GM23338 (cell line): ENCODE data around the gene RIT2. TPM values are rescaled to one million over a fixed set of nuclear protein-coding genes. Genes with fewer than 3 reads are reported as not detected.

Experiments
- ATAC-seq: fragments of 200-7000 bp; cut with Tn5 transposase; 3 replicates; pipeline ENCODE4 v1.9.1; 2020
- DNase-seq: peaks from one replicate; pipeline ENCODE4 v3.0.0-alpha.2; 2015; ENCODE audit warnings: low spot score
- H2AFZ ChIP-seq: fragments of 200-600 bp; sonication (generic); 2 replicates; pipeline ENCODE4 v1.8.0; 2016; ENCODE audit warnings: antibody characterized with exemption, mild to moderate bottlenecking, moderate library complexity
- H3F3A ChIP-seq: fragments of 200-600 bp; sonication (generic); replicated peaks from 2 replicates; pipeline ENCODE4 v1.8.0; 2017; ENCODE audit warnings: antibody characterized with exemption, mixed run types, low read depth
- H3K27ac ChIP-seq: fragments of 200-600 bp; sonication (generic); 2 replicates; pipeline ENCODE4 v1.6.1; 2016; ENCODE audit warnings: low read depth
- H3K27me3 ChIP-seq: fragments of 200-600 bp; sonication (generic); 2 replicates; pipeline ENCODE4 v1.8.0; 2016; ENCODE audit warnings: mild to moderate bottlenecking, mixed run types, moderate library complexity; ENCODE audit not compliant: insufficient read depth
- H3K36me3 ChIP-seq: fragments of 200-600 bp; sonication (generic); 2 replicates; pipeline ENCODE4 v1.8.0; 2016; ENCODE audit warnings: mild to moderate bottlenecking; ENCODE audit not compliant: insufficient read depth
- H3K4me1 ChIP-seq: fragments of 200-600 bp; sonication (generic); 2 replicates; pipeline ENCODE4 v1.8.0; 2016; ENCODE audit warnings: mild to moderate bottlenecking, moderate library complexity; ENCODE audit not compliant: insufficient read depth
- H3K4me2 ChIP-seq: fragments of 200-600 bp; sonication (generic); 2 replicates; pipeline ENCODE4 v1.7.1; 2017; ENCODE audit warnings: mixed run types
- H3K4me3 ChIP-seq: fragments of 200-600 bp; sonication (generic); 2 replicates; pipeline ENCODE4 v1.6.1; 2016; ENCODE audit warnings: mixed run types
- H3K79me2 ChIP-seq: fragments of 200-600 bp; sonication (generic); replicated peaks from 2 replicates; pipeline ENCODE4 v1.8.0; 2017; ENCODE audit warnings: mild to moderate bottlenecking; ENCODE audit not compliant: insufficient read depth
- H3K9me2 ChIP-seq: fragments of 200-600 bp; sonication (generic); 2 replicates; pipeline ENCODE4 v1.8.0; 2017; ENCODE audit not compliant: insufficient read depth
- H4K20me1 ChIP-seq: fragments of 200-600 bp; sonication (generic); replicated peaks from 2 replicates; pipeline ENCODE4 v1.8.0; 2017; ENCODE audit warnings: mild to moderate bottlenecking; ENCODE audit not compliant: insufficient read depth
- H3K27ac Mint-ChIP-seq: 2 replicates; pipeline ENCODE4 v1.8.0; 2020; ENCODE audit warnings: inconsistent platforms, mild to moderate bottlenecking, moderate library complexity, mixed read lengths
- H3K27me3 Mint-ChIP-seq: 3 replicates; pipeline ENCODE4 v1.8.0; 2022; ENCODE audit warnings: low read depth, mild to moderate bottlenecking, moderate library complexity, mixed read lengths, inconsistent platforms; ENCODE audit not compliant: insufficient read depth, poor library complexity
- H3K36me3 Mint-ChIP-seq: 3 replicates; pipeline ENCODE4 v1.8.0; 2021; ENCODE audit warnings: low read depth, mild to moderate bottlenecking, inconsistent platforms, moderate library complexity, mixed read lengths
- H3K4me1 Mint-ChIP-seq: 3 replicates; pipeline ENCODE4 v1.8.0; 2020; ENCODE audit warnings: mild to moderate bottlenecking, inconsistent platforms, mixed read lengths
- H3K4me3 Mint-ChIP-seq: 3 replicates; pipeline ENCODE4 v1.8.0; 2021; ENCODE audit warnings: moderate library complexity, mild to moderate bottlenecking, inconsistent platforms, mixed read lengths
- H3K9me3 Mint-ChIP-seq: 3 replicates; pipeline ENCODE4 v1.8.0; 2020; ENCODE audit warnings: moderate library complexity, mild to moderate bottlenecking, inconsistent platforms, mixed read lengths
- CREB1 ChIP-seq: fragments of 250-450 bp; sonication (Bioruptor Pico); IDR thresholded peaks from 2 replicates; pipeline ENCODE4 v1.5.0; 2020; ENCODE audit warnings: low read depth, mild to moderate bottlenecking, moderate library complexity
- JUNB ChIP-seq: IDR thresholded peaks from one replicate; pipeline ENCODE4 v1.6.1; 2016; ENCODE audit warnings: antibody characterized with exemption; ENCODE audit not compliant: unreplicated experiment
- NANOG ChIP-seq: IDR thresholded peaks from 2 replicates; pipeline ENCODE4 v1.6.1; 2016; ENCODE audit warnings: antibody characterized with exemption, borderline replicate concordance
- POLR2AphosphoS5 ChIP-seq: IDR thresholded peaks from 2 replicates; pipeline ENCODE4 v1.6.1; 2016; ENCODE audit warnings: antibody characterized with exemption, low read depth
- REST ChIP-seq: IDR thresholded peaks from one replicate; pipeline ENCODE4 v1.6.1; 2018; ENCODE audit warnings: antibody characterized with exemption; ENCODE audit not compliant: unreplicated experiment
- STAT1 ChIP-seq: IDR thresholded peaks from one replicate; pipeline ENCODE4 v1.6.1; 2016; ENCODE audit warnings: antibody characterized with exemption; ENCODE audit not compliant: unreplicated experiment
- ZNF331 ChIP-seq: fragments of 250-450 bp; sonication (Bioruptor Pico); IDR thresholded peaks from 2 replicates; pipeline ENCODE4 v1.5.0; 2020; ENCODE audit warnings: low read depth, mild to moderate bottlenecking, moderate library complexity
- polyA plus RNA-seq: library from polyadenylated mRNA; unstranded; fragments of >200 nt; fragmentation: Nextera tagmentation; extraction: Ambion mirVana; gene quantifications from 2 replicates; pipeline ENCODE4 v1.2.1, GENCODE V29; 2016
- total RNA-seq: library from RNA; depleted of rRNA; stranded (reverse); fragments of >200 nt; shearing (Covaris generic); gene quantifications from 2 replicates; pipeline ENCODE4 v1.2.3, GENCODE V29; 2014
- TF ChIP-seq, protein P1 (sequence below): fragments of 250-450 bp; sonication (Bioruptor Pico); IDR thresholded peaks from 2 replicates; pipeline ENCODE4 v1.5.0; 2020; ENCODE audit warnings: mild to moderate bottlenecking, moderate library complexity
- TF ChIP-seq, protein P2 (sequence below): IDR thresholded peaks from 2 replicates; pipeline ENCODE4 v1.6.1; 2016; ENCODE audit warnings: antibody characterized with exemption

Gene RIT2
- total and polyA plus RNA-seq, 2 experiments from 2014 or later, result 1.9 to 8.8 TPM

DNA sequence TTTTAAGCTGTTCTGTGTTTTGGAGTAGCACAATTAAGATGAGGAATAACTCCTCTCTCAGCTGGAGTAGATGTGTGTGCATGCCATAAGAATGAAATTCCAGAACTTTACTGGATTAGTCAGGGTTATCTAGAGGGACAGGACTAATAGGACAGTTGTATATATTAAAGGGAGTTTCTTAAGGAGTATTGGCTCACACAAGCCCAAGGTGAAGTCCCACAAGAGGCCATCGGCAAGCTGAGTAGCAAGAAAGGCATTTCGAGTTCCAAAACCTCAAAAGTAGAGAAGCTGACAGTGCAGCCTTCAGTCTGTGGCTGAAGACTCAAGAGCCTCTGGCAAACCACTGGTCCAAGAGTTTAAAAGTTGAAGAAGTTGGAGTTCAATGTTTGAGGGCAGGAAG lies 113.7 kb downstream of the RIT2 start:
- no peak for DNase-seq
- H3K4me3 Mint-ChIP-seq, result no peak overlapping the region
- Histone ChIP-seq H3K27ac (no peak overlapping the region), H2AFZ (no peak overlapping the region), H3K4me2 (no peak overlapping the region), H3K79me2 (no peaks in the 10 kb centered on the region), H3K9me2 (0 out of 2 replicates have a peak, but pooled peaks cover 4% of the 10 kb centered on the region), H3K4me3 (no peak overlapping the region), H3K27me3 (no peaks in the 10 kb centered on the region), H3K4me1 (peaks cover 15% of the 10 kb centered on the region), H3F3A (no peaks in the 10 kb centered on the region), H3K36me3 (no peaks in the 10 kb centered on the region), H4K20me1 (no peaks in the 10 kb centered on the region)
- ATAC-seq, result no peak
- no peak overlapping the region for H3K27ac Mint-ChIP-seq
- H3K36me3 Mint-ChIP-seq, result no peaks in the 10 kb centered on the region
- H3K27me3 Mint-ChIP-seq, result no peaks in the 10 kb centered on the region
- TF ChIP-seq REST (no peak), STAT1 (no peak), NANOG (no peak)
- peaks cover 3% of the 10 kb centered on the region; the same call in 1 of the 3 replicates for H3K9me3 Mint-ChIP-seq
- H3K4me1 Mint-ChIP-seq, result peaks cover 25% of the 10 kb centered on the region

DNA sequence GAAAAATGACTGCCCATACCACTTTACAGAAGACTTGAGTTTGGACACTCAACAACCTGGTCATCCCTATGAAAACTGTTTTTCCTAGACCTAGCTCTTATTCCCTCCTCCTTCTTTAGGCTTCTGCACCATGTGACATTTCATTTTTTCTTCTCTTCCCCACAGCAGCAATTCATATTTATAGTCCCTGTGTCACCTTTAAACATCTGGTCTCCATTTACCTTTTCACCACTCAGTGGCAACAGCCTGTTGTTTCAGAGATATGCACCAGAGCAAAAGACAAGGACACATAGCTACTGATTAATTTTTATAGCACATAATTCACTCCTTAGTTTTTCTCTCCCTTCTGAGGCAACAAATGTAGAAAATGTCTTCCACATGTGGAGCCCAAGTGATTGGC lies 118.7 kb downstream of the RIT2 start:
- DNase-seq, result no peak
- Histone ChIP-seq H3K36me3 (no peaks in the 10 kb centered on the region), H3K4me2 (no peak overlapping the region), H2AFZ (peak overlapping the region; percentile 75), H3K4me1 (no peaks in the 10 kb centered on the region), H3K79me2 (no peaks in the 10 kb centered on the region), H3K4me3 (no peak overlapping the region), H4K20me1 (no peaks in the 10 kb centered on the region), H3K27me3 (no peaks in the 10 kb centered on the region), H3F3A (no peaks in the 10 kb centered on the region), H3K27ac (no peak overlapping the region), H3K9me2 (peaks cover 4% of the 10 kb centered on the region; the same call in 1 of the 2 replicates)
- H3K4me1 Mint-ChIP-seq, result peaks cover 6% of the 10 kb centered on the region; the same call in 2 of the 3 replicates
- no peaks in the 10 kb centered on the region for H3K27me3 Mint-ChIP-seq
- ATAC-seq, result no peak
- TF ChIP-seq CREB1 (CRISPR knock-in tag) (no peak), NANOG (no peak), POLR2AphosphoS5 (no peak), ZNF331 (no peak), JUNB (no peak)
- TF ChIP-seq, protein P1, sequence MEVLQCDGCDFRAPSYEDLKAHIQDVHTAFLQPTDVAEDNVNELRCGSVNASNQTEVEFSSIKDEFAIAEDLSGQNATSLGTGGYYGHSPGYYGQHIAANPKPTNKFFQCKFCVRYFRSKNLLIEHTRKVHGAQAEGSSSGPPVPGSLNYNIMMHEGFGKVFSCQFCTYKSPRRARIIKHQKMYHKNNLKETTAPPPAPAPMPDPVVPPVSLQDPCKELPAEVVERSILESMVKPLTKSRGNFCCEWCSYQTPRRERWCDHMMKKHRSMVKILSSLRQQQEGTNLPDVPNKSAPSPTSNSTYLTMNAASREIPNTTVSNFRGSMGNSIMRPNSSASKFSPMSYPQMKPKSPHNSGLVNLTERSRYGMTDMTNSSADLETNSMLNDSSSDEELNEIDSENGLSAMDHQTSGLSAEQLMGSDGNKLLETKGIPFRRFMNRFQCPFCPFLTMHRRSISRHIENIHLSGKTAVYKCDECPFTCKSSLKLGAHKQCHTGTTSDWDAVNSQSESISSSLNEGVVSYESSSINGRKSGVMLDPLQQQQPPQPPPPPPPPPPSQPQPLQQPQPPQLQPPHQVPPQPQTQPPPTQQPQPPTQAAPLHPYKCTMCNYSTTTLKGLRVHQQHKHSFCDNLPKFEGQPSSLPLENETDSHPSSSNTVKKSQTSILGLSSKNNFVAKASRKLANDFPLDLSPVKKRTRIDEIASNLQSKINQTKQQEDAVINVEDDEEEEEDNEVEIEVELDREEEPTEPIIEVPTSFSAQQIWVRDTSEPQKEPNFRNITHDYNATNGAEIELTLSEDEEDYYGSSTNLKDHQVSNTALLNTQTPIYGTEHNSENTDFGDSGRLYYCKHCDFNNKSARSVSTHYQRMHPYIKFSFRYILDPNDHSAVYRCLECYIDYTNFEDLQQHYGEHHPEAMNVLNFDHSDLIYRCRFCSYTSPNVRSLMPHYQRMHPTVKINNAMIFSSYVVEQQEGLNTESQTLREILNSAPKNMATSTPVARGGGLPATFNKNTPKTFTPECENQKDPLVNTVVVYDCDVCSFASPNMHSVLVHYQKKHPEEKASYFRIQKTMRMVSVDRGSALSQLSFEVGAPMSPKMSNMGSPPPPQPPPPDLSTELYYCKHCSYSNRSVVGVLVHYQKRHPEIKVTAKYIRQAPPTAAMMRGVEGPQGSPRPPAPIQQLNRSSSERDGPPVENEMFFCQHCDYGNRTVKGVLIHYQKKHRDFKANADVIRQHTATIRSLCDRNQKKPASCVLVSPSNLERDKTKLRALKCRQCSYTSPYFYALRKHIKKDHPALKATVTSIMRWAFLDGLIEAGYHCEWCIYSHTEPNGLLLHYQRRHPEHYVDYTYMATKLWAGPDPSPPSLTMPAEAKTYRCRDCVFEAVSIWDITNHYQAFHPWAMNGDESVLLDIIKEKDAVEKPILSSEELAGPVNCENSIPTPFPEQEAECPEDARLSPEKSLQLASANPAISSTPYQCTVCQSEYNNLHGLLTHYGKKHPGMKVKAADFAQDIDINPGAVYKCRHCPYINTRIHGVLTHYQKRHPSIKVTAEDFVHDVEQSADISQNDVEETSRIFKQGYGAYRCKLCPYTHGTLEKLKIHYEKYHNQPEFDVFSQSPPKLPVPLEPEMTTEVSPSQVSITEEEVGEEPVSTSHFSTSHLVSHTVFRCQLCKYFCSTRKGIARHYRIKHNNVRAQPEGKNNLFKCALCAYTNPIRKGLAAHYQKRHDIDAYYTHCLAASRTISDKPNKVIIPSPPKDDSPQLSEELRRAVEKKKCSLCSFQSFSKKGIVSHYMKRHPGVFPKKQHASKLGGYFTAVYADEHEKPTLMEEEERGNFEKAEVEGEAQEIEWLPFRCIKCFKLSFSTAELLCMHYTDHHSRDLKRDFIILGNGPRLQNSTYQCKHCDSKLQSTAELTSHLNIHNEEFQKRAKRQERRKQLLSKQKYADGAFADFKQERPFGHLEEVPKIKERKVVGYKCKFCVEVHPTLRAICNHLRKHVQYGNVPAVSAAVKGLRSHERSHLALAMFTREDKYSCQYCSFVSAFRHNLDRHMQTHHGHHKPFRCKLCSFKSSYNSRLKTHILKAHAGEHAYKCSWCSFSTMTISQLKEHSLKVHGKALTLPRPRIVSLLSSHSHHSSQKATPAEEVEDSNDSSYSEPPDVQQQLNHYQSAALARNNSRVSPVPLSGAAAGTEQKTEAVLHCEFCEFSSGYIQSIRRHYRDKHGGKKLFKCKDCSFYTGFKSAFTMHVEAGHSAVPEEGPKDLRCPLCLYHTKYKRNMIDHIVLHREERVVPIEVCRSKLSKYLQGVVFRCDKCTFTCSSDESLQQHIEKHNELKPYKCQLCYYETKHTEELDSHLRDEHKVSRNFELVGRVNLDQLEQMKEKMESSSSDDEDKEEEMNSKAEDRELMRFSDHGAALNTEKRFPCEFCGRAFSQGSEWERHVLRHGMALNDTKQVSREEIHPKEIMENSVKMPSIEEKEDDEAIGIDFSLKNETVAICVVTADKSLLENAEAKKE, result no peak
- TF ChIP-seq, protein P2, sequence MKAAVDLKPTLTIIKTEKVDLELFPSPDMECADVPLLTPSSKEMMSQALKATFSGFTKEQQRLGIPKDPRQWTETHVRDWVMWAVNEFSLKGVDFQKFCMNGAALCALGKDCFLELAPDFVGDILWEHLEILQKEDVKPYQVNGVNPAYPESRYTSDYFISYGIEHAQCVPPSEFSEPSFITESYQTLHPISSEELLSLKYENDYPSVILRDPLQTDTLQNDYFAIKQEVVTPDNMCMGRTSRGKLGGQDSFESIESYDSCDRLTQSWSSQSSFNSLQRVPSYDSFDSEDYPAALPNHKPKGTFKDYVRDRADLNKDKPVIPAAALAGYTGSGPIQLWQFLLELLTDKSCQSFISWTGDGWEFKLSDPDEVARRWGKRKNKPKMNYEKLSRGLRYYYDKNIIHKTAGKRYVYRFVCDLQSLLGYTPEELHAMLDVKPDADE, result no peak
- H3K27ac Mint-ChIP-seq, result no peak overlapping the region
- H3K9me3 Mint-ChIP-seq, result peaks cover 3% of the 10 kb centered on the region; the same call in 2 of the 3 replicates
- no peak overlapping the region for H3K4me3 Mint-ChIP-seq
- no peaks in the 10 kb centered on the region; the same call in 2 of the 3 replicates for H3K36me3 Mint-ChIP-seq
